HepG2 (cell line): ENCODE measurements around the gene P4HA1. TPM values are rescaled to one million over a fixed set of nuclear protein-coding genes. Genes with fewer than 3 reads are reported as not detected.

Experiments
- BCL6 ChIP-seq: IDR thresholded peaks from 2 replicates; pipeline ENCODE4 v1.6.1; 2016; ENCODE audit warnings: missing genetic modification reagents, missing compliant biosample characterization
- EP300 ChIP-seq, 3 experiments: sonication (generic) in 1 of 3; formaldehyde crosslinking in 1 of 3; IDR thresholded peaks; 2 replicates each; pipeline versions ENCODE4 v1.5.1 to v1.6.1; 2011 to 2020; ENCODE audit warnings: low read depth in 2 of 3, low read length in 2 of 3, borderline replicate concordance in 1 of 3, improper control_type of control experiment in 1 of 3, mild to moderate bottlenecking in 1 of 3, missing genetic modification reagents in 1 of 3, moderate library complexity in 1 of 3
- ERF ChIP-seq: IDR thresholded peaks from 2 replicates; pipeline ENCODE4 v1.6.1; 2018; ENCODE audit warnings: missing biosample characterization, missing genetic modification reagents
- HNF4A ChIP-seq: sonication (generic); formaldehyde crosslinking; IDR thresholded peaks from 2 replicates; pipeline ENCODE4 v1.4.0; 2020; ENCODE audit warnings: missing genetic modification reagents
- KDM6A ChIP-seq: IDR thresholded peaks from 2 replicates; pipeline ENCODE4 v1.6.1; 2016; ENCODE audit warnings: low read depth
- MIXL1 ChIP-seq: IDR thresholded peaks from 2 replicates; pipeline ENCODE4 v1.6.1; 2016
- NR2C2 ChIP-seq: sonication (generic); formaldehyde crosslinking; IDR thresholded peaks from 2 replicates; pipeline ENCODE4 v1.4.0; 2020; ENCODE audit warnings: missing genetic modification reagents, mild to moderate bottlenecking, moderate library complexity, borderline replicate concordance
- RCOR2 ChIP-seq: IDR thresholded peaks from 2 replicates; pipeline ENCODE4 v1.6.1; 2016; ENCODE audit warnings: missing biosample characterization, missing genetic modification reagents
- TCF7 ChIP-seq: sonication (generic); IDR thresholded peaks from 2 replicates; pipeline ENCODE4 v1.6.1; 2016; ENCODE audit warnings: antibody characterized with exemption, low read depth
- YEATS4 ChIP-seq: sonication (generic); formaldehyde crosslinking; IDR thresholded peaks from 2 replicates; pipeline ENCODE4 v1.4.0; 2020; ENCODE audit warnings: missing genetic modification reagents, borderline replicate concordance
- ZNF543 ChIP-seq: sonication (generic); formaldehyde crosslinking; IDR thresholded peaks from 2 replicates; pipeline ENCODE4 v1.4.0; 2020; ENCODE audit warnings: mild to moderate bottlenecking, missing genetic modification reagents
- ZNF558 ChIP-seq: sonication (generic); formaldehyde crosslinking; IDR thresholded peaks from 2 replicates; pipeline ENCODE4 v1.9.0; 2022; ENCODE audit warnings: mild to moderate bottlenecking, missing genetic modification reagents, borderline replicate concordance
- ZNF703 ChIP-seq: sonication (generic); formaldehyde crosslinking; IDR thresholded peaks from 2 replicates; pipeline ENCODE4 v1.5.1; 2020; ENCODE audit warnings: missing genetic modification reagents, mild to moderate bottlenecking, moderate library complexity, borderline replicate concordance
- polyA plus RNA-seq, 8 experiments: library from polyadenylated mRNA; depleted of rRNA in 3 of 8; stranded (reverse) in 7 of 8; unstranded in 1 of 8; fragments of >200 nt; fragmentation: Illumina TruSeq in 4 of 8; extraction: Trizol in 4 of 8; gene quantifications; 2 replicates each; pipeline versions ENCODE4 v1.2.1 to v1.2.3, GENCODE V29; 2011 to 2016; ENCODE audit warnings: low read depth in 4 of 8, missing spikeins in 1 of 8, mixed read lengths in 1 of 8; ENCODE audit not compliant: insufficient read depth in 1 of 8
- total RNA-seq, 5 experiments: library from RNA; depleted of rRNA; stranded (reverse); fragments of >200 nt; fragmentation: Illumina TruSeq; extraction: Trizol; gene quantifications; 2 replicates each; pipeline ENCODE4 v1.2.3, GENCODE V29; 2016; ENCODE audit warnings: low read depth in 1 of 5
- TF ChIP-seq, protein P1 (sequence below): sonication (generic); formaldehyde crosslinking; IDR thresholded peaks from 2 replicates; pipeline ENCODE4 v1.4.0; 2020; ENCODE audit warnings: missing genetic modification reagents, borderline replicate concordance
- TF ChIP-seq, protein P2 (sequence below): IDR thresholded peaks from 2 replicates; pipeline ENCODE4 v1.6.1; 2016
- TF ChIP-seq, protein P3 (sequence below): IDR thresholded peaks from 2 replicates; pipeline ENCODE4 v1.4.0; 2020; ENCODE audit warnings: mild to moderate bottlenecking, missing genetic modification reagents
- TF ChIP-seq, protein P4 (sequence below): sonication (generic); formaldehyde crosslinking; conservative IDR thresholded peaks from 2 replicates; pipeline ENCODE4 v1.4.0; 2020; ENCODE audit warnings: mild to moderate bottlenecking, missing genetic modification reagents, moderate library complexity

The P4HA1 gene
- total and polyA plus RNA-seq, 2 of the 13 experiments (the other 11 are each of a cell fraction or from before 2014, with no cell fraction given) = 63.1 to 196 TPM

DNA sequence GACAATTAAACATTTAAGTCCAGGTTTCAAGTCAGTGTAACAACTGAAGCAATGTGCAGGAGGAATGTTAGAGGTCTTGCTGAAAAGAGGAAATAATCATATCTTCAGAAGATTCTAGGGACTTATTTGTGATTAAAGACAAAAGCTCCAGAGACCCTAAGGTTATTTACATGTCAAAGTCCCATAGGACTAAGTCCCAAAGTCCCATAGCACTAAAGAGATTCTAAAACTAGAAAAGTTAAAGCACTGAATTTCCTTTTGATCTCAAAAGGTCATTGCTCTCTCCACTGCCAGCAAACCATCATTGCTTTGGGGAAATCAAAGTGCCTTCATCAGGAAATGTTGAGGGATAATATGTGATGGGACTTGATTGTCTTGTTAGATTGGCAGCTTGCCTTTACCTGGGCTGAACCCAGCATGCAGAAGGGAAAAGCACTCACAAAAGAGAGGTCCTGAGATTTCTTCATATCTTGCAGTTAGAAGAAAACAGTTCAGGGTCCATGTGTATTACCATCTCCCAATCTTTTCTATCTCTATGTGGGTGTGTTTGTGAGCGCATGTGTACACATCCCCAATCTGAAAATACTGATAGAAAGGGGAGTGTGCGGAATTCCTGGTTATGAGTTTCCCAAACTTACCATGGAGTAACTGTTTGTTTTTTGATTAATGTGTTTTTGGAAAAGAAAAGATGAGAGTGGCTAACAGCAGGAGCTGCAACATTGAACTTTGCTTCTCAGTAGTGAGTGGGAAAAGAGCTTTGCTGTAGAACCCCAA, 35.4 kb upstream of the P4HA1 start (continued):
- TF ChIP-seq ZNF703 = no peak
- peak; percentile 93 for TF ChIP-seq BCL6 (CRISPR knock-in tag)
- 0 out of 2 replicates have a peak, but pooled peaks have one; percentile 46 for TF ChIP-seq ZNF543 (CRISPR knock-in tag)
- TF ChIP-seq KDM6A = peak; percentile 65
- TF ChIP-seq HNF4A (CRISPR knock-in tag) = peak; percentile 94
- TF ChIP-seq ZNF558 (CRISPR knock-in tag) = 0 out of 2 replicates have a peak, but pooled peaks have one; percentile 50
- TF ChIP-seq, protein P1, sequence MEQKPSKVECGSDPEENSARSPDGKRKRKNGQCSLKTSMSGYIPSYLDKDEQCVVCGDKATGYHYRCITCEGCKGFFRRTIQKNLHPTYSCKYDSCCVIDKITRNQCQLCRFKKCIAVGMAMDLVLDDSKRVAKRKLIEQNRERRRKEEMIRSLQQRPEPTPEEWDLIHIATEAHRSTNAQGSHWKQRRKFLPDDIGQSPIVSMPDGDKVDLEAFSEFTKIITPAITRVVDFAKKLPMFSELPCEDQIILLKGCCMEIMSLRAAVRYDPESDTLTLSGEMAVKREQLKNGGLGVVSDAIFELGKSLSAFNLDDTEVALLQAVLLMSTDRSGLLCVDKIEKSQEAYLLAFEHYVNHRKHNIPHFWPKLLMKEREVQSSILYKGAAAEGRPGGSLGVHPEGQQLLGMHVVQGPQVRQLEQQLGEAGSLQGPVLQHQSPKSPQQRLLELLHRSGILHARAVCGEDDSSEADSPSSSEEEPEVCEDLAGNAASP (CRISPR knock-in tag) = peak; percentile 97
- TF ChIP-seq EP300 (IDR thresholded peaks at IDR 0.05; ENCODE audit: low read depth in 2 of 2, low read length in 2 of 2) = peak in 1 of 2 experiments; percentile 92; a peak in 2 of 4 replicates
- TF ChIP-seq EP300 (CRISPR knock-in tag; IDR thresholded peaks at IDR 0.05; ENCODE audit: borderline replicate concordance) = peak; percentile 92
- peak; percentile 50; the same call in 1 of the 2 replicates for TF ChIP-seq YEATS4 (CRISPR knock-in tag)
- TF ChIP-seq, protein P2, sequence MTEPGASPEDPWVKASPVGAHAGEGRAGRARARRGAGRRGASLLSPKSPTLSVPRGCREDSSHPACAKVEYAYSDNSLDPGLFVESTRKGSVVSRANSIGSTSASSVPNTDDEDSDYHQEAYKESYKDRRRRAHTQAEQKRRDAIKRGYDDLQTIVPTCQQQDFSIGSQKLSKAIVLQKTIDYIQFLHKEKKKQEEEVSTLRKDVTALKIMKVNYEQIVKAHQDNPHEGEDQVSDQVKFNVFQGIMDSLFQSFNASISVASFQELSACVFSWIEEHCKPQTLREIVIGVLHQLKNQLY (CRISPR knock-in tag) = peak; percentile 65; the same call in 1 of the 2 replicates
- peak; percentile 52; the same call in 1 of the 2 replicates for TF ChIP-seq ERF
- TF ChIP-seq, protein P3, sequence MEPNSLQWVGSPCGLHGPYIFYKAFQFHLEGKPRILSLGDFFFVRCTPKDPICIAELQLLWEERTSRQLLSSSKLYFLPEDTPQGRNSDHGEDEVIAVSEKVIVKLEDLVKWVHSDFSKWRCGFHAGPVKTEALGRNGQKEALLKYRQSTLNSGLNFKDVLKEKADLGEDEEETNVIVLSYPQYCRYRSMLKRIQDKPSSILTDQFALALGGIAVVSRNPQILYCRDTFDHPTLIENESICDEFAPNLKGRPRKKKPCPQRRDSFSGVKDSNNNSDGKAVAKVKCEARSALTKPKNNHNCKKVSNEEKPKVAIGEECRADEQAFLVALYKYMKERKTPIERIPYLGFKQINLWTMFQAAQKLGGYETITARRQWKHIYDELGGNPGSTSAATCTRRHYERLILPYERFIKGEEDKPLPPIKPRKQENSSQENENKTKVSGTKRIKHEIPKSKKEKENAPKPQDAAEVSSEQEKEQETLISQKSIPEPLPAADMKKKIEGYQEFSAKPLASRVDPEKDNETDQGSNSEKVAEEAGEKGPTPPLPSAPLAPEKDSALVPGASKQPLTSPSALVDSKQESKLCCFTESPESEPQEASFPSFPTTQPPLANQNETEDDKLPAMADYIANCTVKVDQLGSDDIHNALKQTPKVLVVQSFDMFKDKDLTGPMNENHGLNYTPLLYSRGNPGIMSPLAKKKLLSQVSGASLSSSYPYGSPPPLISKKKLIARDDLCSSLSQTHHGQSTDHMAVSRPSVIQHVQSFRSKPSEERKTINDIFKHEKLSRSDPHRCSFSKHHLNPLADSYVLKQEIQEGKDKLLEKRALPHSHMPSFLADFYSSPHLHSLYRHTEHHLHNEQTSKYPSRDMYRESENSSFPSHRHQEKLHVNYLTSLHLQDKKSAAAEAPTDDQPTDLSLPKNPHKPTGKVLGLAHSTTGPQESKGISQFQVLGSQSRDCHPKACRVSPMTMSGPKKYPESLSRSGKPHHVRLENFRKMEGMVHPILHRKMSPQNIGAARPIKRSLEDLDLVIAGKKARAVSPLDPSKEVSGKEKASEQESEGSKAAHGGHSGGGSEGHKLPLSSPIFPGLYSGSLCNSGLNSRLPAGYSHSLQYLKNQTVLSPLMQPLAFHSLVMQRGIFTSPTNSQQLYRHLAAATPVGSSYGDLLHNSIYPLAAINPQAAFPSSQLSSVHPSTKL (CRISPR knock-in tag) = peak; percentile 92
- TF ChIP-seq RCOR2 (CRISPR knock-in tag) = peak; percentile 92
- peak; percentile 41 for TF ChIP-seq NR2C2 (CRISPR knock-in tag)
- TF ChIP-seq, protein P4, sequence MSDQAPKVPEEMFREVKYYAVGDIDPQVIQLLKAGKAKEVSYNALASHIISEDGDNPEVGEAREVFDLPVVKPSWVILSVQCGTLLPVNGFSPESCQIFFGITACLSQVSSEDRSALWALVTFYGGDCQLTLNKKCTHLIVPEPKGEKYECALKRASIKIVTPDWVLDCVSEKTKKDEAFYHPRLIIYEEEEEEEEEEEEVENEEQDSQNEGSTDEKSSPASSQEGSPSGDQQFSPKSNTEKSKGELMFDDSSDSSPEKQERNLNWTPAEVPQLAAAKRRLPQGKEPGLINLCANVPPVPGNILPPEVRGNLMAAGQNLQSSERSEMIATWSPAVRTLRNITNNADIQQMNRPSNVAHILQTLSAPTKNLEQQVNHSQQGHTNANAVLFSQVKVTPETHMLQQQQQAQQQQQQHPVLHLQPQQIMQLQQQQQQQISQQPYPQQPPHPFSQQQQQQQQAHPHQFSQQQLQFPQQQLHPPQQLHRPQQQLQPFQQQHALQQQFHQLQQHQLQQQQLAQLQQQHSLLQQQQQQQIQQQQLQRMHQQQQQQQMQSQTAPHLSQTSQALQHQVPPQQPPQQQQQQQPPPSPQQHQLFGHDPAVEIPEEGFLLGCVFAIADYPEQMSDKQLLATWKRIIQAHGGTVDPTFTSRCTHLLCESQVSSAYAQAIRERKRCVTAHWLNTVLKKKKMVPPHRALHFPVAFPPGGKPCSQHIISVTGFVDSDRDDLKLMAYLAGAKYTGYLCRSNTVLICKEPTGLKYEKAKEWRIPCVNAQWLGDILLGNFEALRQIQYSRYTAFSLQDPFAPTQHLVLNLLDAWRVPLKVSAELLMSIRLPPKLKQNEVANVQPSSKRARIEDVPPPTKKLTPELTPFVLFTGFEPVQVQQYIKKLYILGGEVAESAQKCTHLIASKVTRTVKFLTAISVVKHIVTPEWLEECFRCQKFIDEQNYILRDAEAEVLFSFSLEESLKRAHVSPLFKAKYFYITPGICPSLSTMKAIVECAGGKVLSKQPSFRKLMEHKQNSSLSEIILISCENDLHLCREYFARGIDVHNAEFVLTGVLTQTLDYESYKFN (CRISPR knock-in tag) = peak; percentile 98
- peak; percentile 63; the same call in 1 of the 2 replicates for TF ChIP-seq MIXL1
- TF ChIP-seq TCF7 = peak; percentile 72
